Activated naive CD4-positive, alpha-beta T cell treated with anti-CD3 and anti-CD28 coated beads, Interleukin-2, amount 10 ng/mL, durations not matched to agents 7 days and 5 days (primary cell): ENCODE results near the gene FCHSD2.

Source experiments
- CTCF ChIA-PET: fragments of 350-600 bp; sonication (Branson Sonifier 250); formaldehyde crosslinking; loops from one replicate; lab custom pipeline; 2021; ENCODE audit warnings: antibody characterized with exemption; lab: Charles Lee
- DNase-seq: peaks from one replicate; pipeline ENCODE4 v3.0.0-alpha.2; 2020
- H3K27ac Mint-ChIP-seq: one replicate; pipeline ENCODE4 v1.8.0; 2021; ENCODE audit warnings: mild to moderate bottlenecking, moderate library complexity, mixed read lengths
- H3K27me3 Mint-ChIP-seq: one replicate; pipeline ENCODE4 v1.8.0; 2021; ENCODE audit warnings: mild to moderate bottlenecking, mixed read lengths
- H3K36me3 Mint-ChIP-seq: one replicate; pipeline ENCODE4 v1.8.0; 2021; ENCODE audit warnings: mixed read lengths
- H3K4me1 Mint-ChIP-seq: one replicate; pipeline ENCODE4 v1.8.0; 2021; ENCODE audit warnings: mixed read lengths
- H3K4me3 Mint-ChIP-seq: one replicate; pipeline ENCODE4 v1.8.0; 2021; ENCODE audit warnings: mild to moderate bottlenecking, moderate library complexity, mixed read lengths
- H3K9me3 Mint-ChIP-seq: one replicate; pipeline ENCODE4 v1.8.0; 2021; ENCODE audit warnings: mixed read lengths

FCHSD2 gene

DNA sequence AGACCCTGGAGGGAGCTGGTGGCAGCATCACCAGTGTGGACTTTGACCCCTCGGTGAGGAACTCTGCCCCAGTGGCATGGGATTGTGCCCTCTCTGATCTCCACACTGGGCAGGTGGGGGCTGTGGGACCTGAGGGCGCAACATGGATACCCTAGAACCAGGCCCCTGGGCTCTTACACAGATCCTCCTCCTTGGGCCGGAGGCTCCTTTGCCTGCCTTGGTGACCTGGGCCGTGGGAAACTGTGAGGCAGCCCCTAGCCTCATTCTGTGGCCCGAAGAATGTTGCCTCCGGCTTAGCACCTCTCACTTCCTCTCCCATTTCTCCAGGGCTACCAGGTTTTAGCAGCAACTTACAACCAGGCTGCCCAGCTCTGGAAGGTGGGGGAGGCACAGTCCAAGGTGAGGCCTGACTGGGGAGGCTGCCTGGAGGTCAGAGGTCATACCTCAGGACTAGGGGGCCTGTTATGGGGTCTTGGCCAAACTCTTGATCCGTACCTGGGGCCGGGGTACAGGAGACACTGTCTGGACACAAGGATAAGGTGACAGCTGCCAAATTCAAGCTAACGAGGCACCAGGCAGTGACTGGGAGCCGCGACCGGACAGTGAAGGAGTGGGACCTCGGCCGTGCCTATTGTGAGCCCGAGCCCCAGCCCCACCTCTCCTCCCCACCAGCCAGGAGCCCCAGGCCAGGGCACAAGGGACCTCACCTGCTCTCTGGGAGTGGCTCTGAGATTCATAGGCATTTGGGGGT lies 315.8 kb downstream of the FCHSD2 start:
- Mint-ChIP-seq H3K4me3 (no peak overlapping the region), H3K27me3 (no peaks in the 10 kb centered on the region), H3K36me3 (peaks cover 48% of the 10 kb centered on the region), H3K4me1 (peaks cover 26% of the 10 kb centered on the region), H3K9me3 (no peaks in the 10 kb centered on the region), H3K27ac (no peak overlapping the region)
- DNase-seq, result no peak
- CTCF ChIA-PET, result interaction anchor here (0.9 to 11.5 kb wide), 2 partner anchors 352 to 359 kb away, joined by 3 to 180 read pairs; no protein-coding TSS in a partner anchor

DNA sequence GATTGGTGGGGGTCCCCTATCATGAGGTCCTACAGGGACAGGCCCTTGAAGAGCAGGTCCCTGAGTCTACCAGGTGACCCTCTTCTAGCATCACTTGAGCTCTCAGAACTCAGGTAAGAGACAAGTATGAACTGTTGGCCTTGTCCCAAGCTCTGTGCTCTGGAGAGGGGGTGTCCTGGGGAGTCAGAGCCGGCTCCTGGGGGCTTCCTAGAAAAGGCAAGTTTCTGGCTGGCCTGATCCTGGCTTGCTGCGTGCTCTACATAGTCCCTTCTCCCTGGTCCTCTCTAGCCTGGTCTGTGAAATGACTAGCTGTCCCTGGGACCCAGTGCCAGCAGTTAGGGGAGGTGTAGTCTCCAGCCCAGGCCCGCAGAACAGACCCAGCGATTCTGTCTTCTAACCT lies 316.5 kb downstream of the FCHSD2 start:
- CTCF ChIA-PET, result interaction anchor here (0.9 to 11.5 kb wide), 2 partner anchors 353 to 359 kb away, joined by 3 to 180 read pairs; no protein-coding TSS in a partner anchor
- Mint-ChIP-seq H3K36me3 (peaks cover 48% of the 10 kb centered on the region), H3K27ac (no peak overlapping the region), H3K9me3 (no peaks in the 10 kb centered on the region), H3K27me3 (no peaks in the 10 kb centered on the region), H3K4me1 (peaks cover 31% of the 10 kb centered on the region), H3K4me3 (no peak overlapping the region)
- no peak for DNase-seq

DNA sequence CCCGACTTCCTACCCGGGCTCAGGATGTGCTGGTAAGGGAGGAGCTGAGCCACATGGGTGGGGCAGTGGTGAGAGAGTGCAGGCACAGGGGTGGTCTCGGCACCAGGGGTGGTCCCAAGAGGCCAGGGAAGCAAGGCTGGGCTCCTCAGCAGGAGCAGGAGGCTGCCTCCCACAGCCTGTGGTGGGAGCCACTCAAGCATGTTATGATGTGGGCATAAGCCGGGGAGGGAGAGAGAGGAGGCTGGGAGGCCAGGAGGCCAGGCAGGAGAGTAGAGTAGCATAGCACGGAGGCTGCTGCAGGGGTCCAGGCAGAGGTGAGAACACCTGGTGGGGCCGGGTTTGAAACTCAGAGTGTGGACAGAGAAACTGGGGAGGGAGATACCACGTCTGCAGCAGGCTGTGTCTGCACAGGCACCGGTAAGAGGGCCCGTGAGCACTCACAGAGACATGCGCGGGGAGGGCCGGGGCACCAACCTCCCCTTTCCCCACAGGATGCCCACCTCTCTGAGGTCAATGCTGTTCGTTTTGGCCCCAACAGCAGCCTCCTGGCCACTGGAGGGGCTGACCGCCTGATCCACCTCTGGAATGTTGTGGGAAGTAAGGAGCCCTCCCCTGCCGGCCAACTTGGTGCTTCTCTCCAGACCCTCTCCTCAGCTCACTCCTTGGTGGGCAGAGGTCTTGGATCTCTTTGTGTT lies 317.2 kb downstream of the FCHSD2 start:
- no peaks in the 10 kb centered on the region for H3K27me3 Mint-ChIP-seq
- CTCF ChIA-PET, result no interaction called here
- no peaks in the 10 kb centered on the region for H3K9me3 Mint-ChIP-seq
- H3K27ac Mint-ChIP-seq, result no peak overlapping the region
- DNase-seq, result no peak
- peaks cover 37% of the 10 kb centered on the region for H3K4me1 Mint-ChIP-seq
- peaks cover 51% of the 10 kb centered on the region for H3K36me3 Mint-ChIP-seq
- H3K4me3 Mint-ChIP-seq, result no peak overlapping the region

DNA sequence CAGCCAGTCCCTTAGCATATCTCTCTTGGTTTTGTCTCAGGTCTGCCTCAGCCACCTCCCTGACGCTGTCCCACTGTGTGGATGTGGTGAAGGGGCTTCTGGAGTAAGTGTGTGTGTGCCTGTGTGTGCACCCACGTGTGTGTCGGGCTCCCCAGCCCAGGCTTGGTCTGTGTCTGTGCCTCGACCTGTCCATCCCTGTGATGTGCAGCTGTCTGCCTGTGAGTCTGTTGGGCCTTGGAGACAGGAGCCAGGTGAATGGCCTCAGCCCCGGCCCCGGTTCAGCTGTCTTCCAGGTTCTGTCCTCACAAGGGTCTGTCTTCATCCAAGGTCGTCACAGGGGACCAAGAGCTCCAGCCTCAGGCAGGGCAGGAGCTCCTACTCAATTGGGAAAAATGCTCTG lies 318.1 kb downstream of the FCHSD2 start:
- no peak overlapping the region for H3K4me3 Mint-ChIP-seq

DNA sequence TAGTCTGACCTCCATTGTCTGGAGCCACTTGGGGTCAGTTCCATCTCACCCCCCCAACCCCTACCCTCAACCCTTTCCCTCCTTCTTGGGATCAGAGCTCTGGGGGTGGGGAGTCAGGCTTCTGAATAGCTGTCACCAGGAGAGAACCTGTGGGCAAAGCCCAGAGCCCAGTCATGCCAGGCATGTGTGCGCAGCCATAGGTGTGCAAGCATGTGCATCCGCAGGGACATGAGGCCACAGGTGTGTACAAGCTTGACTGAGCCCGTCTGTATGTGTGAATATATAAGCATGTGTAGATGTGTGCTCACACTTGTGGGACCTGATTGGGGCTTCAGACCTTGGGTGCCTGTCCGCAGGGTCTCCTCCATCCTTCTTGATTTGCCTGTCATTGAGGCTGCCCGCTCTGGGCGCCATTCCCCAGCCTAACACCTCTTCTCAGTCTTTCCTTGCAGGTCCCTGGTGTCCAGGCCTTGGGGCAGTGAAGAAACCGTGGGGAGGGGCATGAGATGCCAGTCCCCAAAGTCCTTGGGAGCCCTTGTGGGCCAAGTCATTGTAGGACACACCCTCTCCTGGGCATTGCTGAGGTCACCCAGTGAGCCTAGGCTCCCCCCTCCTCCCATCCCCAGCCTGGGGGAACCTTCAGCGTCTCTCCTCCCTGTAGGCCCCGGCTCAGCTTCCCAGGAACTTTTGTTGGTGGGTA lies 318.9 kb downstream of the FCHSD2 start:
- Mint-ChIP-seq H3K27ac (no peak overlapping the region), H3K36me3 (peaks cover 52% of the 10 kb centered on the region), H3K9me3 (no peaks in the 10 kb centered on the region), H3K4me3 (no peak overlapping the region), H3K4me1 (peaks cover 40% of the 10 kb centered on the region), H3K27me3 (no peaks in the 10 kb centered on the region)
- CTCF ChIA-PET, result interaction anchor here (1.0 kb wide), 1 partner anchor 98 kb away, joined by 3 read pairs; no protein-coding TSS in a partner anchor
- DNase-seq, result no peak

More for the DNA sequence above, 318.1 kb downstream of the FCHSD2 start:
- no peak overlapping the region for H3K27ac Mint-ChIP-seq
- H3K4me1 Mint-ChIP-seq, result peaks cover 42% of the 10 kb centered on the region
- no peaks in the 10 kb centered on the region for H3K9me3 Mint-ChIP-seq
- no peaks in the 10 kb centered on the region for H3K27me3 Mint-ChIP-seq
- peaks cover 51% of the 10 kb centered on the region for H3K36me3 Mint-ChIP-seq
- no peak for DNase-seq
- CTCF ChIA-PET, result interaction anchor here (1.0 kb wide), 1 partner anchor 99 kb away, joined by 3 read pairs; no protein-coding TSS in a partner anchor

DNA sequence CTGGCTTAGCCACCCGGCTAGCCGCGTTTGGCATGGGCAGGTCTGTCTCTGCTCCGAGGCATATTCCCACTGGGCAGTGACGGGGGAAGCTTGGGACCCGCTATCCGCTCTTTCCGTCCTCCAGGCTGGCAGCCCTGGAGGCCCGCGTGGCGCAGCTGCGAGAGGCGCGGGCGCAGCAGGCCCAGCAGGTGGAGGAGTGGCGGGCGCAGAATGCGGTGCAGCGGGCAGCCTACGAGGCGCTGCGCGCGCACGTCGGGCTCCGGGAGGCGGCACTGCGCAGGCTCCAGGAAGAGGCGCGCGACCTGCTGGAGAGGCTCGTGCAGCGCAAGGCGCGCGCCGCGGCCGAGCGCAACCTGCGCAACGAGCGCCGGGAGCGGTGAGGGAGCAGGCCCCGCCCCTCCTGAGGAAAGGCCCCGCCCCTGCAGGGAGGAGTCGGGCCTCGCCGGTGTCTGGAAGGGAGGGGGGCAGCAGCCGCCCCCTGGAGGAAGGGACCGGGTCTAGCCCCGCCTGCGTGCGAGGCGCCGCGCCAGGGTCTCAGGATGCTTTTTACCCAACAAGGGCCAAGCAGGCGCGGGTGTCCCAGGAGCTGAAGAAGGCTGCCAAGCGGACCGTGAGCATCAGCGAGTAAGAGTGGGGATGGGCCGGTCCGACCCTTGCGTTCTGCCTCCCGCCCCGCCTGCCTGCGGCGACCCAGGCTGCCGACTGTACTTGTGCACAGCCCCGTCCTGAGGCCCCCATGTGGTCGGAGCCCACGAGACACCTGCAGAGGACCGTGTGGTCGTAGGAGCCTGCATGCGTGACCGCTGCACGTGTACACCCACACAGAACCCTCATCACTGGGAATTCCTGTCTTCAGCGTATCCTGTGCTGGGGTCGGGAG lies 320.0 kb downstream of the FCHSD2 start:
- Mint-ChIP-seq H3K4me3 (no peak overlapping the region), H3K36me3 (peaks cover 59% of the 10 kb centered on the region), H3K4me1 (peaks cover 37% of the 10 kb centered on the region), H3K27me3 (no peaks in the 10 kb centered on the region), H3K9me3 (no peaks in the 10 kb centered on the region), H3K27ac (no peak overlapping the region)
- CTCF ChIA-PET, result interaction anchor here (1.1 kb wide), 1 partner anchor 97 kb away, joined by 4 read pairs; no protein-coding TSS in a partner anchor
- peak; percentile 85 for DNase-seq

DNA sequence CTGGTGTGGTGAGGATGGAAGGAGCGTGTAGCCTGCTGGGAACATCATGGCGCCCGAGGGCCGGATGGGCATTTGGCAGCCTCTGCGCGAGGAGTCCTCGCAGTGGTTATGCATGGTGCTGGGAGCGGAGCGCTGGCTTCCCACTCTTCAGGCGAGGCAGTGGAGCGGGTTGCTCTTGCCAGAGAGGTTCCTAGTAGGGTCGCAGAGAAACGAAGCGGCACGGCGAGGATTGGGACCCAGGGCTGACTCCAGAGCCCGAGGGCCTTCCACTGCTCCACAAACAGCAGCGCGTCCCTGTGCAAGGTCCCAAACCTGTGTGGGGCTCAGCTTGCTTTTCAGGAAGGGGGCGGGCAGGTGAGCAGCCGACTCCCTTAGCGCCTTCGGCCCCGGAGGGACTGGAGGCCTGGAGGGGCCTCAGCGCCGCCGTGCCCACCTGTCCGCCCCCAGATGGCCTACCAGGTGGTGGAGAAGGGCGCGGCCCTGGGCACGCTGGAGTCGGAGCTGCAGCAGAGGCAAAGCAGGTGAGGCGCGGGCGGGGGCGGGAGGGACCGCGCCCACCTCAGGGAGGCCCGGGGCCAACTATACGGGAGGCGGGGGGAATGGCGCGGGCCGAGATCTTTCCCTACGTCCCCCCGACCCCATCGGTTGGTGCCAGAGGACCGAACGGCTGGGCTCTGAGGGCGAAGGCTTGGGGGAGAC lies 320.7 kb downstream of the FCHSD2 start:
- Mint-ChIP-seq H3K4me1 (peaks cover 38% of the 10 kb centered on the region), H3K4me3 (no peak overlapping the region), H3K36me3 (peaks cover 57% of the 10 kb centered on the region), H3K9me3 (no peaks in the 10 kb centered on the region), H3K27ac (peak overlapping the region; percentile 24), H3K27me3 (no peaks in the 10 kb centered on the region)
- CTCF ChIA-PET, result interaction anchor here (1.1 kb wide), 1 partner anchor 96 kb away, joined by 4 read pairs; no protein-coding TSS in a partner anchor
- no peak for DNase-seq

DNA sequence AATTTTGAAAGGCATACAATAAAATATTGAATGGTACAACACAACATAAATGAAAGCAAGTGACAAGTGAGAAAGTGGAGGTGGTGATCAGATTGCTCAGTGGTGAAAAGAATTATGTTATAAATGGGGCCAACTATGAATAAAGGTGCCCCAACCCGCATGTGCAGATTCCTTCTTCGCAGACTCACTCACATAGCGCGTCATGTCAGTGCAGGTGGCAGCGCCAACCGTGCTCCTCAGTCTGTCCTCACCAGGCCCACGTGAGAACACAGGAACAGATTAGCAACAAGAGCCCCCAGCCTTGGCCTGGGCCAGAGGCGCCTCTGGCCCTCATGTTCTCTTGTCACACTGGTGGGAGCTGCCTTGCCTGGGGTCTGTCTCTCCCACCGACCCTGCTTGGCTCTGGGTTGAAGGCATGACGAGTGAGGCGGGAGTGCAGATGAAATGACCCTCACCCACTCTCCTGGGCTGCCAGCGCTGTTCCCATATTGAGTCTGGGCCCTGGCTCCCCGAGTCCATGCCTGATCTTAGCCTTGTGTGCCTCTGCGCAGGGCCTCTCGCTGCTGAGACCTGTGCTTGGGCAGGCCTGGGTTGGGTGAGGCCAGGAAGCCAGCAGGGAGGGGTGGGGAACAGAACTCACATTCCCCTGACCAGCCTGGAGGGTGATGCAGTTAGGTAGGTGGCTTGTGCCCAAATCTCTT lies 321.5 kb downstream of the FCHSD2 start:
- Mint-ChIP-seq H3K9me3 (no peaks in the 10 kb centered on the region), H3K27me3 (no peaks in the 10 kb centered on the region), H3K4me1 (peaks cover 45% of the 10 kb centered on the region), H3K4me3 (no peak overlapping the region), H3K27ac (peak overlapping the region; percentile 24), H3K36me3 (peaks cover 59% of the 10 kb centered on the region)
- CTCF ChIA-PET, result interaction anchor here (1.1 kb wide), 1 partner anchor 95 kb away, joined by 4 read pairs; no protein-coding TSS in a partner anchor
- no peak for DNase-seq

DNA sequence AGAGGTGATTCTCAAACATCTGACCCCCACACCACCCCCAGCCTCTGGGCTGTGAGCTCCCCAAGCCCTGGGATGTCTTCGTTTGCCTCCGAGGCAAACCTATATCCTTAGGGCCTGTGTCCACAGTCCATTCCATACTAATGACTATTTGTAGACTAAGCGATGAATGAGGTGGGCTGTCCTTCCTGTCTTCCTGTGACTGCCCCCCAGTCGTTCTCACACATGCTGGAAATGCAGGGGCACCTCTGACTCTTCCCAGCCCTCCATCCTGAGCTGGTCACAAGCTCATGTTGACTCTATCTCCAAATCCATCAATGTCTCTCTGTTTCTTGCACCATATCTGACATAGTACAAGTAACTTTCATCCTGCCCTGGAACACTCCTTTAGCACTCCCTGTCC lies 323.1 kb downstream of the FCHSD2 start:
- H3K9me3 Mint-ChIP-seq, result no peaks in the 10 kb centered on the region
- no peaks in the 10 kb centered on the region for H3K27me3 Mint-ChIP-seq
- no peak overlapping the region for H3K27ac Mint-ChIP-seq
- CTCF ChIA-PET, result interaction anchor here (1.5 to 1.7 kb wide), 2 partner anchors 12 to 96 kb away, joined by 5 to 8 read pairs; no protein-coding TSS in a partner anchor
- peaks cover 56% of the 10 kb centered on the region for H3K36me3 Mint-ChIP-seq
- peaks cover 47% of the 10 kb centered on the region for H3K4me1 Mint-ChIP-seq
- no peak for DNase-seq
- no peak overlapping the region for H3K4me3 Mint-ChIP-seq

DNA sequence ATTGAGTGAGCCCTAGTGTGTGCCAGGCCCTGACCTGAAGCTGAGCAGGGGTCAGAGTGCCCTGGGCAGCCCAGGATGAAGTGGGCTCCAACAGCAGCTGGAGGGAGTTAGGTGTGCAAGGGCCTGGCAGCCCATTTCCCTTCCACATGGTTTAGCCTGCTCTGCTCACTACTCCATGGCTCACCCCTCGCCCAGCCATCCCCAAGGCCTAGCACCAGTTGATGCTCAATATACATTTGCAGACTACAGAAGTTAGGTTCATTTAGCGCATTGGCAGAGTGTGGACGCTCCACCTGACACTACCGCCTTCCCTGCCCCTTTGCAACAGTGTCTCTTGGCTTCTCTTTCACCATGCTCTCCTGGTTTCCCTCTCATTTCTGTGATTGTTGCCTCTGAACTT lies 324.2 kb downstream of the FCHSD2 start:
- peaks cover 52% of the 10 kb centered on the region for H3K4me1 Mint-ChIP-seq
- H3K27me3 Mint-ChIP-seq, result no peaks in the 10 kb centered on the region
- H3K9me3 Mint-ChIP-seq, result no peaks in the 10 kb centered on the region
- peak overlapping the region; percentile 43 for H3K27ac Mint-ChIP-seq
- no peak for DNase-seq
- H3K36me3 Mint-ChIP-seq, result peaks cover 49% of the 10 kb centered on the region
- peak overlapping the region; percentile 7 for H3K4me3 Mint-ChIP-seq
- CTCF ChIA-PET, result interaction anchor here (0.6 to 1.7 kb wide), 4 partner anchors 13 to 95 kb away, joined by 3 to 8 read pairs (median 4); no protein-coding TSS in a partner anchor

DNA sequence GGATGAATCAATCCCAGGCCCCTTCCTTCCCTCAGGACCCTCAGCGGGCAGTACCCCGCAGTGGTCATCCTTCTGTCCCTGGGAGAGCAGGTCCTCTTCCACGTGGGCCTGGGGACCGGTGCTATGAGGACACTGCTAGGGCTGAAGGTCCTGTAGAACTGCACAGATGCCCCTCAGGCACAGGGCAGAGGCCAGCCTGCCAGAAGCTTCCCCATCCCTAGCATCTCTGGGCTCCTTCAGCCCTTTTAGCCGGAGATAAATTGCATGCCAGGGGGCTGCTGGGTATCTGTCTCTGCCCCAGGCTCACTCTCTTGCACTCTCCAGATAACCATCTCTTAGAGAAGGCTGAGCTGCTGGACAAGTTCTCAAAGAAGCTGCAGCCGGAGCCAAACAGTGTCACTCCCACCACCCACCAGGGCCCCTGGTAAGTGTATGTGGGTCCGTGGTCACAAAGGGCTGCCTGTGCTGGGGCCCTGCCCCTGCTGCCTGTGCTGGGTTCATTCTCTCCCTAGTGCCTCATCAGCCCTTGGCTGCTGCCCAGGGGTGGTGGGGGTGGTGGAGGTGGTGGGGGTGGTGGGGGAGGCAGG lies 325.6 kb downstream of the FCHSD2 start:
- Mint-ChIP-seq H3K27me3 (no peaks in the 10 kb centered on the region), H3K4me3 (peak overlapping the region; percentile 99), H3K9me3 (no peaks in the 10 kb centered on the region), H3K27ac (peak overlapping the region; percentile 99), H3K4me1 (peaks cover 59% of the 10 kb centered on the region), H3K36me3 (peaks cover 51% of the 10 kb centered on the region)
- CTCF ChIA-PET, result interaction anchor here (0.7 to 2.2 kb wide), 8 partner anchors 11 to 397 kb away, joined by 3 to 7 read pairs (median 4); partner anchors contain the start of gene STARD10
- no peak for DNase-seq

DNA sequence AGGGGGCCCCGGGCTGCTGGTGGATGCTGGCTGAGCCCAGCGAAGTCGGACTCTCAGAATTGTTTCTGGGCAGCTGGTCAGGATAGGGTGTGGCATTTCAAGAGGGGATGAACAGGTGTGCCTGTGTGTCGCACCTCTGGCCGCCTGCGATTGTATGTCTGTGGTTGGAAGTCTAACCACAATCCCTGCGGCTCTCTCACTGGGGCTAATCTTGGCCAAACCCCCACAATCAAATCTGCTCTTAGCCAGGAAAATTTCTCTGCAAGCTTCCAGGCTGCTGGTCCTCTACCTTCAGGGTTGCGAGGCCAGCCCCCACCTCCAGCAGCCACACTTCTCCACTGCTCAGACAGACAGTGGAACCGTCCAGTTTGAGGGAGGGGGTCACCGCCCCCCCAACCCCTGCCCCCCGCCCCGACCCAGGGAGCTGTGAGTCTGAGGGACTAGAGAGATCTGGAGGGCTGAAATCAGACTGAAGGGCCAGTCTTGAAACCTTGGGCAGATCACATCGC lies 327.0 kb downstream of the FCHSD2 start:
- Mint-ChIP-seq H3K9me3 (no peaks in the 10 kb centered on the region), H3K4me3 (peak overlapping the region; percentile 99), H3K27me3 (no peaks in the 10 kb centered on the region), H3K27ac (peak overlapping the region; percentile 99), H3K4me1 (peaks cover 60% of the 10 kb centered on the region), H3K36me3 (peaks cover 45% of the 10 kb centered on the region)
- CTCF ChIA-PET, result interaction anchor here (1.0 to 2.2 kb wide), 6 partner anchors 16 to 396 kb away, joined by 3 to 8 read pairs (median 5); partner anchors contain the start of gene STARD10
- DNase-seq, result no peak
